Activated CD8-positive, alpha-beta memory T cell treated with anti-CD3 and anti-CD28 coated beads for 4 hours (primary cell): ENCODE data around the gene C12orf60.

Experiments used
- DNase-seq, 2 donors: peaks; one replicate each; pipeline ENCODE4 v3.0.0-alpha.2; 2020; ENCODE audit warnings: low read depth in 2 of 2

Gene C12orf60

GRCh38 chr12:14873440-14874185 is 70.1 kb downstream of the C12orf60 start:
- no peak for DNase-seq
